Ramos (cell line): ENCODE data around the gene TTK.
"Not testable (repeated sequence)": the region's sequence is repeated elsewhere in the genome, so short reads cannot be mapped to it uniquely, and the experiment has no call there.

Source experiments
- in situ Hi-C: fragments of 300-500 bp; cut with MboI; formaldehyde crosslinking; loops from one replicate; pipeline ENCODE4 v1.14.3; 2022; ENCODE audit warnings: low sequenced_read_pairs; ENCODE audit not compliant: unreplicated experiment

TTK gene

GRCh38 chr6:80020381-80021120 is 16.1 kb downstream of the TTK start:
- in situ Hi-C loops: no loop called here

- in situ Hi-C loops: no loop called here
Measured at GRCh38 chr6:80021131-80021530, 16.7 kb downstream of the TTK start.

- in situ Hi-C loops: no loop called here
Measured at GRCh38 chr6:80021591-80021990, 17.1 kb downstream of the TTK start.

GRCh38 chr6:80022803-80023202 is 18.4 kb downstream of the TTK start:
- in situ Hi-C loops: no loop called here

- in situ Hi-C loops: no loop called here
Measured at GRCh38 chr6:80028589-80028988, 24.1 kb downstream of the TTK start.

GRCh38 chr6:80029470-80029869 is 25.0 kb downstream of the TTK start:
- in situ Hi-C loops: no loop called here

- in situ Hi-C loops: not testable (repeated sequence)
Measured at GRCh38 chr6:80048220-80048619, 43.8 kb downstream of the TTK start.

GRCh38 chr6:80060774-80061173 is 56.3 kb downstream of the TTK start:
- in situ Hi-C loops: no loop called here

- in situ Hi-C loops: not testable (repeated sequence)
Measured at GRCh38 chr6:80068146-80068545, 63.7 kb downstream of the TTK start.

- in situ Hi-C loops: not testable (repeated sequence)
Measured at GRCh38 chr6:80070431-80070830, 66.0 kb downstream of the TTK start.

- in situ Hi-C loops: no loop called here
Measured at GRCh38 chr6:80077067-80077466, 72.6 kb downstream of the TTK start.

- in situ Hi-C loops: no loop called here
Measured at GRCh38 chr6:80088637-80089036, 84.2 kb downstream of the TTK start.

- in situ Hi-C loops: loop anchor here (10.0 kb wide), 1 partner anchor 137 kb away; no protein-coding TSS in a partner anchor
Measured at GRCh38 chr6:80091506-80091905, 87.1 kb downstream of the TTK start.
